H9 (cell line): ENCODE data around the gene GLRA3. TPM values are rescaled to one million over a fixed set of nuclear protein-coding genes. Genes with fewer than 3 reads are reported as not detected.

ENCODE experiments used
- DNase-seq: peaks from one replicate; pipeline ENCODE4 v3.0.0-alpha.2; 2017
- H2AFZ ChIP-seq: one replicate; pipeline ENCODE4 v1.6.1; 2013; ENCODE audit warnings: mild to moderate bottlenecking, low read length, control low read depth, moderate library complexity
- H2AK5ac ChIP-seq: 2 replicates; pipeline ENCODE4 v1.6.1; 2013; ENCODE audit warnings: low read length, control low read depth, mixed read lengths; ENCODE audit not compliant: insufficient read length
- H2BK120ac ChIP-seq: one replicate; pipeline ENCODE4 v1.6.1; 2013; ENCODE audit warnings: low read depth, mild to moderate bottlenecking, low read length, control low read depth, inconsistent platforms; ENCODE audit not compliant: poor library complexity, severe bottlenecking
- H2BK12ac ChIP-seq: 2 replicates; pipeline ENCODE4 v1.6.1; 2013; ENCODE audit warnings: low read length, control low read depth, mixed read lengths, low read depth; ENCODE audit not compliant: insufficient read length
- H2BK15ac ChIP-seq: 2 replicates; pipeline ENCODE4 v1.6.1; 2013; ENCODE audit warnings: low read depth, low read length, control low read depth
- H2BK20ac ChIP-seq: one replicate; pipeline ENCODE4 v1.6.1; 2013; ENCODE audit warnings: low read depth, mild to moderate bottlenecking, low read length, control low read depth, inconsistent platforms; ENCODE audit not compliant: poor library complexity, severe bottlenecking
- H2BK5ac ChIP-seq: 2 replicates; pipeline ENCODE4 v1.6.1; 2013; ENCODE audit warnings: low read length, control low read depth, mixed read lengths; ENCODE audit not compliant: insufficient read length
- H3K14ac ChIP-seq: 2 replicates; pipeline ENCODE4 v1.6.1; 2013; ENCODE audit warnings: low read length, control low read depth; ENCODE audit not compliant: insufficient read depth
- H3K18ac ChIP-seq: 2 replicates; pipeline ENCODE4 v1.6.1; 2013; ENCODE audit warnings: low read depth, mild to moderate bottlenecking, mixed read lengths, low read length, control low read depth; ENCODE audit not compliant: insufficient read length
- H3K23ac ChIP-seq: 2 replicates; pipeline ENCODE4 v1.6.1; 2013; ENCODE audit warnings: low read length, control low read depth, mixed read lengths, low read depth; ENCODE audit not compliant: insufficient read length
- H3K23me2 ChIP-seq: 2 replicates; pipeline ENCODE4 v1.6.1; 2013; ENCODE audit warnings: low read depth, mild to moderate bottlenecking, mixed read lengths, low read length, control low read depth; ENCODE audit not compliant: insufficient read length, poor library complexity, severe bottlenecking
- H3K27ac ChIP-seq: 2 replicates; pipeline ENCODE4 v1.5.1; 2013; ENCODE audit warnings: low read length, control low read depth, mixed read lengths, low read depth; ENCODE audit not compliant: insufficient read length
- H3K27me3 ChIP-seq: 2 replicates; pipeline ENCODE4 v1.6.1; 2013; ENCODE audit warnings: low read length, control low read depth, inconsistent platforms; ENCODE audit not compliant: insufficient read depth
- H3K4ac ChIP-seq: 2 replicates; pipeline ENCODE4 v1.6.1; 2013; ENCODE audit warnings: low read depth, mild to moderate bottlenecking, control low read depth, inconsistent platforms, low read length, moderate library complexity
- H3K4me1 ChIP-seq: 2 replicates; pipeline ENCODE4 v1.6.1; 2013; ENCODE audit warnings: low read length, control low read depth, inconsistent platforms; ENCODE audit not compliant: insufficient read depth
- H3K4me2 ChIP-seq: 2 replicates; pipeline ENCODE4 v1.6.1; 2013; ENCODE audit warnings: low read length, control low read depth, mixed read lengths; ENCODE audit not compliant: insufficient read length, insufficient read depth
- H3K56ac ChIP-seq: 2 replicates; pipeline ENCODE4 v1.6.1; 2013; ENCODE audit warnings: low read depth, mild to moderate bottlenecking, mixed read lengths, low read length, control low read depth; ENCODE audit not compliant: insufficient read length
- H3K79me1 ChIP-seq: 2 replicates; pipeline ENCODE4 v1.6.1; 2013; ENCODE audit warnings: low read depth, mild to moderate bottlenecking, moderate library complexity, low read length, control low read depth, inconsistent platforms; ENCODE audit not compliant: insufficient read depth, poor library complexity, severe bottlenecking
- H3K79me2 ChIP-seq: 2 replicates; pipeline ENCODE4 v1.6.1; 2013; ENCODE audit warnings: low read length, control low read depth, inconsistent platforms; ENCODE audit not compliant: insufficient read depth
- H3K9ac ChIP-seq: 2 replicates; pipeline ENCODE4 v1.6.1; 2013; ENCODE audit warnings: low read length, control low read depth, mixed read lengths; ENCODE audit not compliant: insufficient read length; ENCODE audit errors: extremely low read depth
- H3K9me3 ChIP-seq: one replicate; pipeline ENCODE4 v1.6.1; 2013; ENCODE audit warnings: low read depth, low read length, inconsistent platforms; ENCODE audit not compliant: control insufficient read depth
- H3T11ph ChIP-seq: one replicate; pipeline ENCODE4 v1.6.1; 2013; ENCODE audit warnings: mild to moderate bottlenecking, low read length, control low read depth, inconsistent platforms
- H4K20me1 ChIP-seq: one replicate; pipeline ENCODE4 v1.6.1; 2013; ENCODE audit not compliant: control insufficient read depth, insufficient read length, insufficient read depth
- H4K5ac ChIP-seq: 2 replicates; pipeline ENCODE4 v1.6.1; 2013; ENCODE audit warnings: low read depth, mild to moderate bottlenecking, mixed read lengths, low read length, control low read depth; ENCODE audit not compliant: insufficient read length
- H4K8ac ChIP-seq: replicated peaks from 2 replicates; pipeline ENCODE4 v1.6.1; 2013; ENCODE audit warnings: low read length, control low read depth, mixed read lengths, low read depth; ENCODE audit not compliant: insufficient read length
- H4K91ac ChIP-seq: 2 replicates; pipeline ENCODE4 v1.6.1; 2013; ENCODE audit warnings: low read depth, mild to moderate bottlenecking, moderate library complexity, mixed read lengths, low read length, control low read depth; ENCODE audit not compliant: insufficient read length
- H3K27ac Mint-ChIP-seq, 3 experiments: 2 replicates in 2 of 3; 3 replicates in 1 of 3; pipeline ENCODE4 v1.8.0; 2020 to 2021; ENCODE audit warnings: mixed read lengths in 3 of 3, mild to moderate bottlenecking in 1 of 3, moderate library complexity in 1 of 3
- H3K27me3 Mint-ChIP-seq: 2 replicates; pipeline ENCODE4 v1.8.0; 2021; ENCODE audit warnings: low read depth, mild to moderate bottlenecking, moderate library complexity, mixed read lengths
- H3K36me3 Mint-ChIP-seq, 3 experiments: 2 replicates in 2 of 3; 3 replicates in 1 of 3; pipeline ENCODE4 v1.8.0; 2020 to 2021; ENCODE audit warnings: low read depth in 3 of 3, mixed read lengths in 3 of 3; ENCODE audit not compliant: insufficient read depth in 1 of 3
- H3K4me1 Mint-ChIP-seq, 2 experiments: 2 replicates each; pipeline ENCODE4 v1.8.0; 2020; ENCODE audit warnings: mixed read lengths in 2 of 2
- H3K4me3 Mint-ChIP-seq, 2 experiments: 2 replicates in 1 of 2; 3 replicates in 1 of 2; pipeline ENCODE4 v1.8.0; 2020 to 2021; ENCODE audit warnings: mild to moderate bottlenecking in 2 of 2, mixed read lengths in 2 of 2, moderate library complexity in 1 of 2
- H3K9me3 Mint-ChIP-seq, 2 experiments: 2 replicates in 1 of 2; 3 replicates in 1 of 2; pipeline ENCODE4 v1.8.0; 2020; ENCODE audit warnings: mild to moderate bottlenecking in 2 of 2, mixed read lengths in 2 of 2, moderate library complexity in 1 of 2
- WGBS: extraction: QIAGEN DNeasy Blood & Tissue Kit; methylation state at CpG from one replicate; pipeline ENCODE4 v1.1.7; 2013; ENCODE audit warnings: missing lambda C conversion rate, low lambda C conversion rate, mixed read lengths; ENCODE audit not compliant: insufficient read length; ENCODE audit errors: extremely low coverage; 5-methylcytosine and 5-hydroxymethylcytosine counted together
- total RNA-seq: library from RNA; stranded (reverse); gene quantifications from 2 replicates; pipeline ENCODE4 v1.2.1, GENCODE V29; 2021
- TF ChIP-seq, protein P1 (sequence below): fragments of 200-600 bp; sonication (generic); conservative IDR thresholded peaks from 3 replicates; pipeline ENCODE4 v1.8.0; 2021; ENCODE audit warnings: antibody characterized with exemption, mild to moderate bottlenecking

Gene GLRA3
- total RNA-seq, 1 experiment from 2014 or later: 0.09 TPM

DNA sequence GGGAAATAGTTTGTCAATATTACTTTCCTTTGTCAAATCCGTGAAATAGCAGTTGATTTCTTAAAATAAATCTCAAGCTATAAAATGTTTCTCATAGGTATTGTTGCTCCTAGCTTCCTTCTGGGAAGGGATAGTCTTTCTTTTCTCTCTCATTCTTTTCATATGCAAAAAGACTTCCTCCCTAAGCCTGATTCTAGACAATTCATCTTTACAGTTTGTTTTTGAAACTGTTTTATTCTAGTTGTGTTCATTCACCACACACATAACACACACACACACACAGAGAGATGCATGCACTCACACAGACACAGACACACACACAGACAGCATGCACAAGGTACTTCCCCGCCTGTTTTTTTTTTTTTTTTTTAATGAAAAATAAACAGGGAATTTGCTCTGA lies 18.2 kb downstream of the GLRA3 start:
- no peaks in the 10 kb centered on the region for H3K79me2 ChIP-seq
- peaks cover 4% of the 10 kb centered on the region for H3K9me3 ChIP-seq
- H2BK12ac ChIP-seq: no peak overlapping the region
- H4K20me1 ChIP-seq: no peaks in the 10 kb centered on the region
- H3T11ph ChIP-seq: no peak overlapping the region
- Mint-ChIP-seq H3K4me1 (peaks cover 7 to 13% of the 10 kb centered on the region in 2 experiments), H3K27ac (peak overlapping the region in 2 of 3 experiments; percentile 79 to 90; a peak in 5 of 7 replicates), H3K9me3 (peaks cover 24 to 27% of the 10 kb centered on the region in 2 experiments), H3K4me3 (no peak overlapping the region), H3K36me3 (peaks cover 9 to 21% (median 14%) of the 10 kb centered on the region in 3 experiments), H3K27me3 (no peaks in the 10 kb centered on the region)
- H3K18ac ChIP-seq: no peak overlapping the region
- no peak overlapping the region for H2BK5ac ChIP-seq
- no peak overlapping the region for H3K56ac ChIP-seq
- H3K4ac ChIP-seq: no peak overlapping the region
- no peak overlapping the region for H3K14ac ChIP-seq
- no peak overlapping the region for H3K27ac ChIP-seq
- no peak overlapping the region for H2AFZ ChIP-seq
- H2BK15ac ChIP-seq: no peak overlapping the region
- TF ChIP-seq, protein P1, sequence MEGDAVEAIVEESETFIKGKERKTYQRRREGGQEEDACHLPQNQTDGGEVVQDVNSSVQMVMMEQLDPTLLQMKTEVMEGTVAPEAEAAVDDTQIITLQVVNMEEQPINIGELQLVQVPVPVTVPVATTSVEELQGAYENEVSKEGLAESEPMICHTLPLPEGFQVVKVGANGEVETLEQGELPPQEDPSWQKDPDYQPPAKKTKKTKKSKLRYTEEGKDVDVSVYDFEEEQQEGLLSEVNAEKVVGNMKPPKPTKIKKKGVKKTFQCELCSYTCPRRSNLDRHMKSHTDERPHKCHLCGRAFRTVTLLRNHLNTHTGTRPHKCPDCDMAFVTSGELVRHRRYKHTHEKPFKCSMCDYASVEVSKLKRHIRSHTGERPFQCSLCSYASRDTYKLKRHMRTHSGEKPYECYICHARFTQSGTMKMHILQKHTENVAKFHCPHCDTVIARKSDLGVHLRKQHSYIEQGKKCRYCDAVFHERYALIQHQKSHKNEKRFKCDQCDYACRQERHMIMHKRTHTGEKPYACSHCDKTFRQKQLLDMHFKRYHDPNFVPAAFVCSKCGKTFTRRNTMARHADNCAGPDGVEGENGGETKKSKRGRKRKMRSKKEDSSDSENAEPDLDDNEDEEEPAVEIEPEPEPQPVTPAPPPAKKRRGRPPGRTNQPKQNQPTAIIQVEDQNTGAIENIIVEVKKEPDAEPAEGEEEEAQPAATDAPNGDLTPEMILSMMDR: no peak
- H2BK120ac ChIP-seq: no peak overlapping the region
- no peak overlapping the region for H4K8ac ChIP-seq
- no peaks in the 10 kb centered on the region for H3K23me2 ChIP-seq
- no peak overlapping the region for H2BK20ac ChIP-seq
- no peaks in the 10 kb centered on the region for H3K79me1 ChIP-seq
- H3K4me1 ChIP-seq: no peaks in the 10 kb centered on the region; the same call in 1 of the 2 replicates
- no peak for DNase-seq
- no peak overlapping the region for H3K23ac ChIP-seq
- H3K4me2 ChIP-seq: no peak overlapping the region
- no peak overlapping the region for H3K9ac ChIP-seq
- H4K5ac ChIP-seq: no peak overlapping the region
- H2AK5ac ChIP-seq: no peak overlapping the region
- no peak overlapping the region for H4K91ac ChIP-seq
- WGBS: no CpG with 5 or more reads among the region's 2 CpGs
- no peaks in the 10 kb centered on the region for H3K27me3 ChIP-seq
